Chondrocyte (in vitro differentiated cells): ENCODE measurements around the gene ABI3BP. TPM values are rescaled to one million over a fixed set of nuclear protein-coding genes. Genes with fewer than 3 reads are reported as not detected.
A peak's percentile ranks its signal among the peaks of the same experiment; 100 is the strongest.

ENCODE experiments used
- DNase-seq: peaks from one replicate; pipeline ENCODE4 v3.0.0; 2021; ENCODE audit warnings: mixed read lengths, low spot score
- H3K27ac Mint-ChIP-seq: one replicate; pipeline ENCODE4 v1.8.0; 2021; ENCODE audit warnings: mild to moderate bottlenecking, moderate library complexity, mixed read lengths; ENCODE audit not compliant: unreplicated experiment
- H3K27me3 Mint-ChIP-seq: 2 replicates; pipeline ENCODE4 v1.8.0; 2021; ENCODE audit warnings: low read depth, mixed read lengths
- H3K36me3 Mint-ChIP-seq: 2 replicates; pipeline ENCODE4 v1.8.0; 2021; ENCODE audit warnings: low read depth, mixed read lengths
- H3K4me1 Mint-ChIP-seq: 2 replicates; pipeline ENCODE4 v1.8.0; 2021; ENCODE audit warnings: low read depth, mild to moderate bottlenecking, mixed read lengths
- H3K4me3 Mint-ChIP-seq: one replicate; pipeline ENCODE4 v1.8.0; 2021; ENCODE audit warnings: mild to moderate bottlenecking, moderate library complexity, mixed read lengths; ENCODE audit not compliant: unreplicated experiment
- H3K9me3 Mint-ChIP-seq: 2 replicates; pipeline ENCODE4 v1.8.0; 2021; ENCODE audit warnings: low read depth, mixed read lengths
- CTCF ChIP-seq: fragments of 200-600 bp; sonication (generic); IDR thresholded peaks from 2 replicates; pipeline ENCODE4 v1.5.0; 2021; ENCODE audit warnings: antibody characterized with exemption, mild to moderate bottlenecking, moderate library complexity
- total RNA-seq: library from RNA; stranded (reverse); gene quantifications from 3 replicates; pipeline ENCODE4 v1.2.1, GENCODE V29; 2021

Gene ABI3BP
- total RNA-seq, 1 donor from 2014 or later: 10.2 TPM

GRCh38 chr3:100732435-100732834 lies 260.8 kb downstream of the ABI3BP start:
- H3K4me1 Mint-ChIP-seq: peaks cover 34% of the 10 kb centered on the region
- H3K36me3 Mint-ChIP-seq: peaks cover 34% of the 10 kb centered on the region

GRCh38 chr3:100730524-100730923 lies 262.7 kb downstream of the ABI3BP start:
- TF ChIP-seq CTCF: no peak
- H3K27ac Mint-ChIP-seq: peak overlapping the region; percentile 33
- H3K4me3 Mint-ChIP-seq: no peak overlapping the region
- H3K4me1 Mint-ChIP-seq: peaks cover 51% of the 10 kb centered on the region
- H3K27me3 Mint-ChIP-seq: no peaks in the 10 kb centered on the region
- no peaks in the 10 kb centered on the region for H3K9me3 Mint-ChIP-seq
- peaks cover 30% of the 10 kb centered on the region for H3K36me3 Mint-ChIP-seq
- DNase-seq: no peak

More at GRCh38 chr3:100732435-100732834, 260.8 kb downstream of the ABI3BP start:
- no peak overlapping the region for H3K4me3 Mint-ChIP-seq
- no peak for DNase-seq
- no peaks in the 10 kb centered on the region for H3K9me3 Mint-ChIP-seq
- no peaks in the 10 kb centered on the region for H3K27me3 Mint-ChIP-seq
- no peak overlapping the region for H3K27ac Mint-ChIP-seq
- no peak for TF ChIP-seq CTCF

- DNase-seq: no peak
- peaks cover 33% of the 10 kb centered on the region for H3K4me1 Mint-ChIP-seq
- H3K36me3 Mint-ChIP-seq: peaks cover 31% of the 10 kb centered on the region
- TF ChIP-seq CTCF: no peak
- H3K9me3 Mint-ChIP-seq: no peaks in the 10 kb centered on the region
- H3K4me3 Mint-ChIP-seq: no peak overlapping the region
- H3K27ac Mint-ChIP-seq: peak overlapping the region; percentile 28
- no peaks in the 10 kb centered on the region for H3K27me3 Mint-ChIP-seq
Measured at GRCh38 chr3:100726706-100727105, 266.5 kb downstream of the ABI3BP start.

GRCh38 chr3:100725935-100726513 lies 267.2 kb downstream of the ABI3BP start:
- no peaks in the 10 kb centered on the region for H3K27me3 Mint-ChIP-seq
- H3K9me3 Mint-ChIP-seq: no peaks in the 10 kb centered on the region
- H3K36me3 Mint-ChIP-seq: peaks cover 36% of the 10 kb centered on the region
- no peak for DNase-seq
- H3K4me3 Mint-ChIP-seq: no peak overlapping the region
- H3K4me1 Mint-ChIP-seq: peaks cover 31% of the 10 kb centered on the region
- TF ChIP-seq CTCF: no peak
- no peak overlapping the region for H3K27ac Mint-ChIP-seq

- H3K36me3 Mint-ChIP-seq: peaks cover 36% of the 10 kb centered on the region
- peak overlapping the region; percentile 51 for H3K27ac Mint-ChIP-seq
- H3K4me3 Mint-ChIP-seq: no peak overlapping the region
- H3K27me3 Mint-ChIP-seq: no peaks in the 10 kb centered on the region
- TF ChIP-seq CTCF: no peak
- no peak for DNase-seq
- no peaks in the 10 kb centered on the region for H3K9me3 Mint-ChIP-seq
- peaks cover 44% of the 10 kb centered on the region for H3K4me1 Mint-ChIP-seq
Measured at GRCh38 chr3:100720426-100720825, 272.8 kb downstream of the ABI3BP start.
